B cell (primary cell): ENCODE measurements around the gene WBP4. TPM values are rescaled to one million over a fixed set of nuclear protein-coding genes. Genes with fewer than 3 reads are reported as not detected.

ENCODE experiments used
- ATAC-seq: fragments of 200-7000 bp; cut with Tn5 transposase; one replicate; pipeline ENCODE4 v1.10.0; 2021; ENCODE audit warnings: low read depth, mild to moderate bottlenecking, moderate number of reproducible peaks, moderate library complexity
- CTCF ChIA-PET: fragments of 350-600 bp; sonication (Branson Sonifier 250); formaldehyde crosslinking; loops from one replicate; lab custom pipeline; 2021; ENCODE audit warnings: antibody characterized with exemption, inconsistent platforms; lab: Charles Lee
- POLR2A ChIA-PET: fragments of 350-600 bp; sonication (Branson Sonifier 250); formaldehyde crosslinking; loops from one replicate; lab custom pipeline; 2021; ENCODE audit warnings: antibody characterized with exemption; lab: Charles Lee
- DNase-seq: peaks from one replicate; pipeline ENCODE4 v3.0.0; 2013
- H2AFZ ChIP-seq: 2 replicates; pipeline ENCODE4 v1.6.1; 2012; ENCODE audit warnings: mild to moderate bottlenecking, low read depth, low read length; ENCODE audit not compliant: insufficient read depth, poor library complexity, severe bottlenecking
- H3K27ac ChIP-seq, 2 donors: 1 replicate in 1 of 2; 2 replicates in 1 of 2; pipeline ENCODE4 v1.5.1; 2012 to 2013; ENCODE audit warnings: low read length in 2 of 2, mild to moderate bottlenecking in 2 of 2, moderate library complexity in 1 of 2
- H3K27me3 ChIP-seq, 4 experiments: fragments of 200-600 bp in 1 of 4; sonication (generic) in 1 of 4; replicated peaks in 1 of 4; 1 replicate in 2 of 4; 2 replicates in 2 of 4; pipeline versions ENCODE4 v1.6.1 to v1.7.0; 2013 to 2016; ENCODE audit warnings: low read length in 3 of 4, mild to moderate bottlenecking in 2 of 4, mixed read lengths in 1 of 4, moderate library complexity in 1 of 4; ENCODE audit not compliant: insufficient read depth in 4 of 4, control insufficient read depth in 3 of 4; ENCODE audit errors: control extremely low read depth in 1 of 4
- H3K36me3 ChIP-seq, 2 experiments: replicated peaks in 1 of 2; 1 replicate in 1 of 2; 2 replicates in 1 of 2; pipeline versions ENCODE4 v1.6.1 to v1.7.1; 2013; ENCODE audit warnings: low read length in 1 of 2; ENCODE audit not compliant: insufficient read depth in 2 of 2, control insufficient read depth in 1 of 2; ENCODE audit errors: control extremely low read depth in 1 of 2, extremely low read depth in 1 of 2
- H3K4me1 ChIP-seq, 2 donors: fragments of 200-600 bp in 1 of 2; sonication (generic) in 1 of 2; 1 replicate in 1 of 2; 2 replicates in 1 of 2; pipeline versions ENCODE4 v1.5.1 to v1.6.1; 2013 to 2017; ENCODE audit warnings: low read length in 2 of 2; ENCODE audit not compliant: control insufficient read depth in 2 of 2, insufficient read depth in 2 of 2
- H3K4me2 ChIP-seq: replicated peaks from 2 replicates; pipeline ENCODE3; 2012; ENCODE audit warnings: mild to moderate bottlenecking, low read depth, low read length; ENCODE audit not compliant: poor library complexity, severe bottlenecking
- H3K4me3 ChIP-seq, 5 experiments: fragments of 200-600 bp in 1 of 5; sonication (generic) in 1 of 5; 1 replicate in 3 of 5; 2 replicates in 2 of 5; pipeline versions ENCODE4 v1.5.1 to v1.7.0; 2011 to 2016; ENCODE audit warnings: low read length in 4 of 5, mild to moderate bottlenecking in 4 of 5, low read depth in 2 of 5, control low read depth in 1 of 5, moderate library complexity in 1 of 5; ENCODE audit not compliant: insufficient read depth in 1 of 5; ENCODE audit errors: control extremely low read depth in 1 of 5, extremely low read depth in 1 of 5
- H3K79me2 ChIP-seq: fragments of 200-600 bp; sonication (generic); one replicate; pipeline ENCODE4 v1.6.0; 2016; ENCODE audit warnings: low read length; ENCODE audit not compliant: control insufficient read depth, insufficient read depth
- H3K9ac ChIP-seq: fragments of 200-600 bp; sonication (generic); 2 replicates; pipeline ENCODE4 v1.6.1; 2017; ENCODE audit warnings: mild to moderate bottlenecking, low read length, moderate library complexity
- H3K9me3 ChIP-seq, 3 donors: one replicate each; pipeline versions ENCODE4 v1.6.1 to v1.7.1; 2013; ENCODE audit warnings: low read length in 2 of 3; ENCODE audit not compliant: control insufficient read depth in 2 of 3, insufficient read depth in 1 of 3; ENCODE audit errors: control extremely low read depth in 1 of 3
- H4K20me1 ChIP-seq: 2 replicates; pipeline ENCODE4 v1.6.0; 2012; ENCODE audit warnings: mild to moderate bottlenecking, low read length; ENCODE audit not compliant: insufficient read depth, control insufficient read depth, poor library complexity, severe bottlenecking
- H3K27ac Mint-ChIP-seq: one replicate; pipeline ENCODE4 v1.8.0; 2021; ENCODE audit warnings: mixed read lengths
- H3K27me3 Mint-ChIP-seq: one replicate; pipeline ENCODE4 v1.8.0; 2021; ENCODE audit warnings: mixed read lengths
- H3K4me1 Mint-ChIP-seq: one replicate; pipeline ENCODE4 v1.8.0; 2021; ENCODE audit warnings: mixed read lengths
- H3K4me3 Mint-ChIP-seq: one replicate; pipeline ENCODE4 v1.8.0; 2021; ENCODE audit warnings: mixed read lengths
- H3K9me3 Mint-ChIP-seq: one replicate; pipeline ENCODE4 v1.8.0; 2022; ENCODE audit warnings: mixed read lengths; ENCODE audit not compliant: insufficient read depth
- EZH2 ChIP-seq: IDR thresholded peaks from 2 replicates; pipeline ENCODE4 v1.6.1; 2012; ENCODE audit warnings: borderline replicate concordance, low read depth, mild to moderate bottlenecking, moderate library complexity, low read length; ENCODE audit not compliant: insufficient read depth, poor library complexity, severe bottlenecking
- WGBS: methylation state at CpG from one replicate; pipeline ENCODE4 v1.1.5; 2013; ENCODE audit warnings: missing lambda C conversion rate; ENCODE audit not compliant: insufficient coverage; 5-methylcytosine and 5-hydroxymethylcytosine counted together
- intact Hi-C: fragments of 100-400 bp; cut with micrococcal nuclease; formaldehyde crosslinking; loops from one replicate; pipeline ENCODE4 v1.10.0; 2022
- polyA plus RNA-seq: library from polyadenylated mRNA; depleted of rRNA; stranded (reverse); fragments of >200 nt; gene quantifications from 2 replicates; pipeline ENCODE4 v1.2.3, GENCODE V29; 2012
- total RNA-seq, 2 donors: library from RNA; stranded (reverse); fragments of 120-200 nt in 1 of 2; gene quantifications; 1 replicate in 1 of 2; 2 replicates in 1 of 2; pipeline versions ENCODE4 v1.2.3 to v1.2.4, GENCODE V29; 2013 to 2022
- TF ChIP-seq, protein P1 (sequence below): fragments of 200-600 bp; IDR thresholded peaks from one replicate; pipeline ENCODE4 v1.8.0; 2022; ENCODE audit warnings: antibody characterized with exemption, mild to moderate bottlenecking

Gene WBP4
- total and polyA plus RNA-seq, 2 donors (not counting 1 experiment from before 2014, with no cell fraction given) = 1.8 to 10.4 TPM

DNA sequence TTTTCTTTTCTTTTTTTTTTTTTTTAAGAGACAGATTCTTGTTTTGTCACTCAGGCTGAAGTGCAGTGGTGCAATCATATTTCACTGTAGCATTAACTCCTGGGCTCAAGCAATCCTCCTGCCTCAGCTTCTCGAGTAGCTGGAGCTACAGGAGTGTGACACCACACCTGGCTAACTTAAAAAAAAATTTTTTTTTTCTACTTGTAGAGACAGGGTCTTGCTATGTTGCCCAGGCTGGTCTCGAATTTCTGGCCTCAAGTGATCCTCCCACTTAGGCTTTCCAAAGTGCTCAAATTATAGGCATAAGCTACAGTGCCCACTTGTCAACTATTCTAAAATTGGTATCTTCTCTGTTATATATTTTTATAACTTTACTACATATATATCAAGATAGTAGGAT, 48.8 kb upstream of the WBP4 start:
- DNase-seq = no peak
- peaks cover 0 to 42% of the 10 kb centered on the region in 2 experiments for H3K36me3 ChIP-seq
- H3K4me2 ChIP-seq = peak overlapping the region; percentile 47

DNA sequence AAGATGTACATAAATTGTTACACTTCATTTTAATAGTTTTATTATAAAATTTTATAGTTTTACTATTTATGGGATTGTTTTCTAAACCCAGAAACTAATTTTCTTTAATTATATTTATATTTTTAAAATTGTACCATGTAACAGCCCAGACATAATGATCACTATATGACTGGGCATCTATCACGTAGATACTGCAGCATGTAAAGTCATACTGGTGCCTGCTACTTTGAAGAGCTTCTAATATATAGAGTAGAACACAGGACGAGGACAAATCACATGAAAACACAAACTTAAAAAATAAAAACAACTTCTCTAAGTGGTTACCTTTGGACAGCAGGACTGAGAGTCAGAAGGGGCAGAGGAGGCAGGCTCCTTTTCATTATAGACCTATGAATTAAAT, 47.5 kb upstream of the WBP4 start:
- CTCF ChIA-PET = interaction anchor here (1.4 to 7.8 kb wide), 3 partner anchors 39 to 92 kb away, joined by 4 to 63 read pairs (median 9); no protein-coding TSS in a partner anchor
- H3K4me1 Mint-ChIP-seq = peaks cover 53% of the 10 kb centered on the region
- H4K20me1 ChIP-seq = peaks cover 13% of the 10 kb centered on the region
- no peak overlapping the region for H3K9ac ChIP-seq
- H3K9me3 ChIP-seq = no peaks in the 10 kb centered on the region
- H3K27me3 Mint-ChIP-seq = no peaks in the 10 kb centered on the region
- DNase-seq = no peak
- no peak overlapping the region for H2AFZ ChIP-seq
- peak overlapping the region; percentile 17 for H3K27ac Mint-ChIP-seq
- peak overlapping the region in 1 of 5 experiments; percentile 59 for H3K4me3 ChIP-seq
- H3K79me2 ChIP-seq = peaks cover 93% of the 10 kb centered on the region
- POLR2A ChIA-PET = interaction anchor here (1.1 to 2.7 kb wide), 2 partner anchors 7 to 47 kb away, joined by 4 to 8 read pairs; no protein-coding TSS in a partner anchor
- no peak for ATAC-seq
- H3K27me3 ChIP-seq = no peaks in the 10 kb centered on the region
- H3K4me3 Mint-ChIP-seq = peak overlapping the region; percentile 86
- peaks cover 0 to 39% of the 10 kb centered on the region in 2 experiments for H3K36me3 ChIP-seq
- peaks cover 42 to 58% of the 10 kb centered on the region in 2 donors for H3K4me1 ChIP-seq
- intact Hi-C loops = no loop called here
- WGBS = no CpG with 5 or more reads among the region's 2 CpGs
- TF ChIP-seq, protein P1, sequence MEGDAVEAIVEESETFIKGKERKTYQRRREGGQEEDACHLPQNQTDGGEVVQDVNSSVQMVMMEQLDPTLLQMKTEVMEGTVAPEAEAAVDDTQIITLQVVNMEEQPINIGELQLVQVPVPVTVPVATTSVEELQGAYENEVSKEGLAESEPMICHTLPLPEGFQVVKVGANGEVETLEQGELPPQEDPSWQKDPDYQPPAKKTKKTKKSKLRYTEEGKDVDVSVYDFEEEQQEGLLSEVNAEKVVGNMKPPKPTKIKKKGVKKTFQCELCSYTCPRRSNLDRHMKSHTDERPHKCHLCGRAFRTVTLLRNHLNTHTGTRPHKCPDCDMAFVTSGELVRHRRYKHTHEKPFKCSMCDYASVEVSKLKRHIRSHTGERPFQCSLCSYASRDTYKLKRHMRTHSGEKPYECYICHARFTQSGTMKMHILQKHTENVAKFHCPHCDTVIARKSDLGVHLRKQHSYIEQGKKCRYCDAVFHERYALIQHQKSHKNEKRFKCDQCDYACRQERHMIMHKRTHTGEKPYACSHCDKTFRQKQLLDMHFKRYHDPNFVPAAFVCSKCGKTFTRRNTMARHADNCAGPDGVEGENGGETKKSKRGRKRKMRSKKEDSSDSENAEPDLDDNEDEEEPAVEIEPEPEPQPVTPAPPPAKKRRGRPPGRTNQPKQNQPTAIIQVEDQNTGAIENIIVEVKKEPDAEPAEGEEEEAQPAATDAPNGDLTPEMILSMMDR = no peak
- TF ChIP-seq EZH2 = no peak
- H3K4me2 ChIP-seq = peak overlapping the region; percentile 75
- peak overlapping the region in 1 of 2 donors; percentile 55 for H3K27ac ChIP-seq
- no peaks in the 10 kb centered on the region for H3K9me3 Mint-ChIP-seq

More for the DNA sequence above, 48.8 kb upstream of the WBP4 start:
- no peaks in the 10 kb centered on the region for H3K9me3 ChIP-seq
- intact Hi-C loops = no loop called here
- no peaks in the 10 kb centered on the region for H3K27me3 ChIP-seq
- ATAC-seq = no peak
- H3K79me2 ChIP-seq = peaks cover 95% of the 10 kb centered on the region
- no CpG with 5 or more reads among the region's 2 CpGs for WGBS
- TF ChIP-seq, protein P1 = no peak
- no peak for TF ChIP-seq EZH2
- ChIA-PET CTCF (interaction anchor here (0.5 to 2.7 kb wide), 6 partner anchors 24 to 65 kb away, joined by 3 to 10 read pairs (median 4); no protein-coding TSS in a partner anchor), POLR2A (interaction anchor here (0.7 to 1.1 kb wide), 4 partner anchors 41 to 740 kb away, joined by 3 to 9 read pairs (median 4); no protein-coding TSS in a partner anchor)
- Mint-ChIP-seq H3K27me3 (no peaks in the 10 kb centered on the region), H3K9me3 (no peaks in the 10 kb centered on the region), H3K4me1 (peaks cover 63% of the 10 kb centered on the region), H3K27ac (no peak overlapping the region), H3K4me3 (no peak overlapping the region)
- peaks cover 52 to 71% of the 10 kb centered on the region in 2 donors for H3K4me1 ChIP-seq
- peaks cover 13% of the 10 kb centered on the region for H4K20me1 ChIP-seq
- H3K27ac ChIP-seq = peak overlapping the region in 1 of 2 donors; percentile 48
- H2AFZ ChIP-seq = no peak overlapping the region
- H3K4me3 ChIP-seq = no peak overlapping the region
- H3K9ac ChIP-seq = no peak overlapping the region
